PFSK-1 (cell line): ENCODE measurements around the gene MYO1D.

Experiments used
- POLR2AphosphoS5 ChIP-seq: IDR thresholded peaks from 2 replicates; pipeline ENCODE4 v1.6.1; 2012; ENCODE audit warnings: low read depth, mild to moderate bottlenecking, control low read depth, low read length, moderate library complexity
- SIN3A ChIP-seq: IDR thresholded peaks from 2 replicates; pipeline ENCODE4 v1.6.1; 2012; ENCODE audit warnings: mild to moderate bottlenecking, low read length, moderate library complexity, borderline replicate concordance; ENCODE audit not compliant: insufficient read depth
- TAF1 ChIP-seq: IDR thresholded peaks from 2 replicates; pipeline ENCODE4 v1.6.1; 2012; ENCODE audit warnings: low read length, control low read depth, borderline replicate concordance; ENCODE audit not compliant: insufficient read depth

- TF ChIP-seq TAF1 (no peak), SIN3A (no peak), POLR2AphosphoS5 (no peak)
Measured at GRCh38 chr17:32824334-32824733, 52.6 kb downstream of the MYO1D start.
